ENCODE results near the gene PLCL1. TPM values are rescaled to one million over a fixed set of nuclear protein-coding genes. Genes with fewer than 3 reads are reported as not detected.

PLCL1 gene
- total RNA-seq, 1 experiment from 2014 or later, result not detected

- Histone ChIP-seq H3K79me2 (ENCODE audit: low read depth) (no peaks in the 10 kb centered on the region), H3K36me3 (ENCODE audit: low read depth) (no peaks in the 10 kb centered on the region), H3K4me1 (replicated peaks; ENCODE audit: insufficient read depth) (no peaks in the 10 kb centered on the region), H2AFZ (no peak overlapping the region), H3K9me3 (ENCODE audit: insufficient read depth, low read depth) (no peaks in the 10 kb centered on the region), H3K27me3 (ENCODE audit: insufficient read depth, low read depth) (no peaks in the 10 kb centered on the region), H3K4me2 (no peak overlapping the region), H3K4me3 (no peak overlapping the region), H4K20me1 (ENCODE audit: insufficient read depth) (no peaks in the 10 kb centered on the region), H3K9me2 (ENCODE audit: insufficient read depth) (no peaks in the 10 kb centered on the region), H3F3A (ENCODE audit: insufficient read depth, low read depth) (no peaks in the 10 kb centered on the region), H3K27ac (no peak overlapping the region)
- TF ChIP-seq CTCF (conservative IDR thresholded peaks at IDR 0.05) (no peak), EZH2 (IDR thresholded peaks at IDR 0.05; ENCODE audit: low read depth) (no peak)
- POLR2A ChIA-PET (ENCODE audit: unreplicated experiment), result no interaction called here
- intact Hi-C loops (cut with micrococcal nuclease; ENCODE audit: unreplicated experiment), result loop anchor here (5.0 kb wide), 1 partner anchor 170 kb away; no protein-coding TSS in a partner anchor
- DNase-seq, result no peak
- BruUV-seq (replicated peaks), result no TSS peak
- CTCF ChIA-PET, result no interaction called here
Measured at GRCh38 chr2:197867624-197868023, 63.2 kb downstream of the PLCL1 start.

DNA sequence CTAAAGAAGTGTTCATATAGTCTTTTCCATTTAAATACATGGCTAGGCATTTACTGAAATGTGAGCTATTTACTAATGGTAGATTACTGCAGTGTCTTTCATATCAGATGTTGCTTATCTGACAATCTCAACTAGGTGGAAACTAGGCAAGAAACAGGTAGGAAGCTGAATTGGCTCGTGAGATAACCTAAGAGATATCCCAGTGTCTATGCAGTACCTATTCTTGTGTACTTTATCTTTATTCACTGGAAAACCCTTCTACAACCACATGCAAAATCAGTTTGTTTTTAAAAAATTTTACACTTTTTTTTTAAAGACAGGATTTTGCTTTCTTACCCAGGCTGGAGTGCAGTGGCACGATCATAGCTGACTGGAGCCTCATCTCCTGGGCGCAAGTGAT lies 63.8 kb downstream of the PLCL1 start:
- Histone ChIP-seq H2AFZ (no peak overlapping the region), H3K27me3 (ENCODE audit: insufficient read depth, low read depth) (no peaks in the 10 kb centered on the region), H3K4me3 (no peak overlapping the region), H3K79me2 (ENCODE audit: low read depth) (no peaks in the 10 kb centered on the region), H3K36me3 (ENCODE audit: low read depth) (no peaks in the 10 kb centered on the region), H3K9me2 (ENCODE audit: insufficient read depth) (no peaks in the 10 kb centered on the region), H3K9me3 (ENCODE audit: insufficient read depth, low read depth) (no peaks in the 10 kb centered on the region), H3K27ac (no peak overlapping the region), H3K4me1 (replicated peaks; ENCODE audit: insufficient read depth) (no peaks in the 10 kb centered on the region), H3K4me2 (no peak overlapping the region), H3F3A (ENCODE audit: insufficient read depth, low read depth) (no peaks in the 10 kb centered on the region), H4K20me1 (ENCODE audit: insufficient read depth) (no peaks in the 10 kb centered on the region)
- CTCF ChIA-PET, result no interaction called here
- TF ChIP-seq EZH2 (IDR thresholded peaks at IDR 0.05; ENCODE audit: low read depth), result no peak
- TF ChIP-seq CTCF (conservative IDR thresholded peaks at IDR 0.05), result no peak
- no TSS peak for BruUV-seq (replicated peaks)
- DNase-seq, result no peak
- POLR2A ChIA-PET (ENCODE audit: unreplicated experiment), result no interaction called here
- intact Hi-C loops (cut with micrococcal nuclease; ENCODE audit: unreplicated experiment), result loop anchor here (5.0 kb wide), 1 partner anchor 171 kb away; no protein-coding TSS in a partner anchor

DNA sequence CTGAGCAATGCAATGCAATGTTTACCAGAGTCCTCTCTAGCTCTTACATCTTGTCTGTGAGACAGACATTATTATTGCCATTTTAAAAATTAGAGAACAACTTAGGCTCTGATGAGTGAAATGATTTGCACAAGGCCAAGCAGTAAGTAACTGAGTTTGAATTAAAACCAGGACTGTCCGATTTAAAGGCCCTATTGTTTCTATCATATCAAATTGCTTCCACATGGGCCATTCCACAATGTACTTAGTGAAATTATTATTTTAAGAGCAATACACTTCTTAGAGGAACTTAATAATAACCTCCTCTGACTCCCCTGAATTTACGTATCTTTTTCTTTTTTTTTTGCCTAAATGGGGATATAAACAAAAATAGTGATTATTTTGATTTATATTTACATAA lies 64.6 kb downstream of the PLCL1 start:
- CTCF ChIA-PET, result no interaction called here
- no TSS peak for BruUV-seq (replicated peaks)
- TF ChIP-seq EZH2 (IDR thresholded peaks at IDR 0.05; ENCODE audit: low read depth) (no peak), CTCF (conservative IDR thresholded peaks at IDR 0.05) (no peak)

More for the DNA sequence above, 64.6 kb downstream of the PLCL1 start:
- Histone ChIP-seq H3K79me2 (ENCODE audit: low read depth) (no peaks in the 10 kb centered on the region), H4K20me1 (ENCODE audit: insufficient read depth) (no peaks in the 10 kb centered on the region), H3K4me1 (replicated peaks; ENCODE audit: insufficient read depth) (no peaks in the 10 kb centered on the region), H3K4me3 (no peak overlapping the region), H3K27ac (no peak overlapping the region), H3K9me2 (ENCODE audit: insufficient read depth) (no peaks in the 10 kb centered on the region), H3K9me3 (ENCODE audit: insufficient read depth, low read depth) (no peaks in the 10 kb centered on the region), H3K27me3 (ENCODE audit: insufficient read depth, low read depth) (no peaks in the 10 kb centered on the region), H3K36me3 (ENCODE audit: low read depth) (no peaks in the 10 kb centered on the region), H3K4me2 (no peak overlapping the region), H2AFZ (no peak overlapping the region), H3F3A (ENCODE audit: insufficient read depth, low read depth) (no peaks in the 10 kb centered on the region)
- intact Hi-C loops (cut with micrococcal nuclease; ENCODE audit: unreplicated experiment), result loop anchor here (5.0 kb wide), 1 partner anchor 172 kb away; no protein-coding TSS in a partner anchor
- no peak for DNase-seq
- POLR2A ChIA-PET (ENCODE audit: unreplicated experiment), result no interaction called here

Measured in PC-9 (cell line).